ENCODE data around the gene CCDC182.
A peak's percentile ranks its signal among the peaks of the same experiment; 100 is the strongest.

Gene CCDC182

DNA sequence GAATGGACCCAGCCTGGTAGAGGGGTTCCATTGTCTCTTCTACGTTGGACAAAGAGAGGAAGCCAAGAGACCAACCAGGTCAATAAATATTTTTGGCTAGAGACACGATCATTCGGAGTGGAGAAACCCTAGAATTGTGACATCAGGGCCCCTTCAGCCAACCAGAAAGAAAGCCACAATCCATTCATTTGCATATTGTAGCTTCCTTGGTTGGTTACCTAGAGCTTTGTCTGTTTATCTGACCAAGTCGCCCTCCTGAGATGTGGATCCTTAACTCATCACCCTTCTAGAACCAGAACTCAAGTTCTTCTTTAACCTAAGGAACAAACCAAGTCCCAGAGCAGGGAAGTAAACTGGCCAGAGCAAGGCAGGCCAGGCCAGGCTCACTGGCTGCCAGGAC, at the start of gene CCDC182:
Gene CCDC182, minus strand, starts transcription at position 58 of the 400 bp plus-strand sequence. Its CDS starts 27 bp downstream, at position 31.
- no peak for DNase-seq

GRCh38 chr17:57794841-57795240, 49.7 kb upstream of the CCDC182 start:
- DNase-seq, result no peak

- no peak for DNase-seq
These were observed 43.6 kb upstream of the CCDC182 start for GRCh38 chr17:57788725-57789124.

DNA sequence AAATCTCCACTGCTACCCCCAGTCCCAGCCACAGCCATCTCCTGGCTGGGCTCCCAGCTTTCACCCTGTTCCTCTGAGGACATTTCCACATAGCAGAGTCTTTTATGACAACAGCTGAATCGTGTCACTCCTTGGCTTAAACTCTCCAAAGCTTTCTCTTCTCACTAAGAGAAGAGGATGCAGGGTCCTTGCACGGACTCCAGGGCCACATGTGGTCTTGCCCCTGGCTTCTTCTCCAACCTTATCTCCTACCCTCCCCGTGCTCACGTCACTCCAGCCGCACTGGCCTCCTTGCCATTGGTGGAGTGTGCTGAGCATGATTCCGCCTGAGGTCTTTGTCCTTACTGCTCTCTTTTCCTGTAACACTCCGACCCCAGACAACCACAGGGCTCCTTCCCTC, 39.9 kb upstream of the CCDC182 start:
- no peak for DNase-seq

GRCh38 chr17:57784226-57784895, 39.3 kb upstream of the CCDC182 start:
- DNase-seq, result no peak

- DNase-seq, result peak; percentile 61
These were observed 38.2 kb upstream of the CCDC182 start for GRCh38 chr17:57783338-57783742.

DNA sequence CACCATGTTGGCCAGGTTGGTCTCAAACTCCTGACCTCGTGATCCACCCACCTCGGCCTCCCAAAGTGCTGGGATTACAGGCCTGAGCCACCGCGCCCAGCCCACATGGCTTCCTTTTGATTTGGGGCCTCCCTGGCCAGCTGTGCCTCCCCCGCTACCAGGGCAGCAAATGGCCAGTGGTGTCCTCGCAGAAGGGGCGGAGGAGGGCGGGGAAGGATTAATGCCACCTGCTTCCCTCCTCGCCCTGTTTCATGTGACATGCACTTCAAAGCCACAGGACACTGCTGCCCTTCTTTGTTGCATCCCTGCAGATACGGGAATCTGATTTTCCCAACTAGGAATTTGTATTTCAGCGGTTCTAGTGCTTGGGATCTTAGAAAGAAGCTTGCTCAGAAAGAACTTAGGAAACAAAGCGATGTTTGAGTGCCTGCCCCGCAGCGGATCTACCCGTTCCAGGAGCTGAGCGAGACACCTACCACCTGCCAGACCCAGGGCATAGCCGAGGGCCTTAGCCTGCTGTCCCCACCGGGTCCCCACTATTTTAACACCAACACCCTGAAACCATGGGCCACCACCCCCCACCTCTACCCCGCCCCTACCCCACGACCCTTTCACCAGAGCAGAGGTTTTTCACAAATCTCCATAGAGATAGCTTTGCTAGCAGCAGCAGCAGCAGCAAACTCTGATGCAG, 37.7 kb upstream of the CCDC182 start:
- no peak for DNase-seq

- no peak for DNase-seq
These were observed 37.0 kb upstream of the CCDC182 start for GRCh38 chr17:57782062-57782490.

DNA sequence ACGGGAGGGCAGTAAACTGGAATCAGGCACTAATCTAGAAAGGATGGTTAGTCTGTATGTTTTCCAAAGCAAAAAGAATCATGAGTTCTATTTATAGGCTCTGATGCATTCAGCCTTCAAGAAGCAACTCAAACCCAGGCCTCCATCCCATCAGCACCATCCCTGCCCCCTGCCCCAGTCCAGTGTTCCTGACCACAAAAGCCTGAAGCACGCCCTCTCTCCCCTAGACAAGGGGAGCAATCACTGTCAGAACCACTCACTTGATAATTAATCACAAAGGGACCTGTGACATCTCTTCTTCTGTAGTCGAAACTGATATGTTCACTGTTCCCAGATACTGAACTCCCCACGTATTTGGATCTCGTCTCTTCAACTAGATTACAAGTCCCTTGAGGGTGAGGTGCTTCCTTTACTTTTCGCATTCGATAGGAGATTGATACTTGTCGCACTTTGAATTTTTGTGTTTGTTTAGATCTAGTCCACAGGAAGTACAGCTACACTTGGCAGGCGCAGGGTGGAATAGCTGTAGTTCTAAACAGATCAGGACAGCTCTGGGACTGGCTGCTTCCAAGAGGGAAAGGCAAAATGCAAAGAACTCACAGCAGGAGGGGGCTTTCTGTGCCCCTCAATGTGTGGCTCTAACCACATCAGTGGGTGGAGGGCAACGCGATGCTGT, 36.4 kb upstream of the CCDC182 start:
- DNase-seq, result no peak

GRCh38 chr17:57779706-57780105, 34.6 kb upstream of the CCDC182 start:
- no peak for DNase-seq

GRCh38 chr17:57778306-57778705, 33.2 kb upstream of the CCDC182 start:
- DNase-seq, result no peak

DNA sequence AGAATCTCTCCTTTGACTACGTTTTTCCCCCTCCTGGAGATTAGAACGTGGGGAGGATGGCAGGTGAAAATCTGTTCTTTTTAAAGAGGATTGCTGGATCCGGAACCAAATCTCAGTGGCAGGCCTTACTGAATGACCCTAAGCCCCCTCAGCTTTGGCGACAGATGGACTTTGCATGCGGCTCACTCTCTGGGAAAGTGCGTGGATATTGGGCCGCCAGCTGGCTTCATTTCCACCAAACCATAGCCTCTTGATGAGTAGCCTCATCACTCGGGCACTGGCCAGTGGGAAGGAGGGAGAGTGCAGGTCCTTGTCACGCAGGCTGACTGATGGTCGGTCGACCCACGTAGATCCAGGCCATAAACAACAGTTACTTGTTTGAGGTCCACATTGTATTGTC, 31.3 kb upstream of the CCDC182 start:
- no peak for DNase-seq

- DNase-seq, result no peak
These were observed 29.8 kb upstream of the CCDC182 start for GRCh38 chr17:57774872-57775271.

- DNase-seq, result no peak
These were observed 28.5 kb upstream of the CCDC182 start for GRCh38 chr17:57773557-57773956.

DNA sequence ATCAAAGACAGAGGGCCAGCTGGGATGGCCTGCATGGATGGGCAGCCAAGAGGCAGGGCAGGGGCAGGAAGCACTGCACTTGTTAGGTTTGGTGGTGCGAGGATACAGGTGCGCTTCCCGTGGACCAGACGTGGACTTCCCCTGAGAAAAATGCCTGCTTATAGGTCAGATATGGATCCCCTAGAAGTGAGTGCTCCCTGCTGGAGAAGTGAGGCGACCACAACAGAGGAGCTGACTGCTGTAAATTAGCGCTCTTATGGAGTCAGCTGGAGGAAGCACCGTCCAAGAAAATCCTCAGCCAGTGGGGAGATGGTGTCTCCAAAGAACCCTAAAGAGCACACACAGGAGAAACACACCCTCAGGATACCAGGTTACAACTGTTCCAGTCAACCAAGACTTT, 27.7 kb upstream of the CCDC182 start:
- no peak for DNase-seq

- DNase-seq, result no peak
These were observed 22.5 kb upstream of the CCDC182 start for GRCh38 chr17:57767561-57767960.

- no peak for DNase-seq
These were observed 21.3 kb upstream of the CCDC182 start for GRCh38 chr17:57766318-57766943.

- no peak for DNase-seq
These were observed 17.6 kb upstream of the CCDC182 start for GRCh38 chr17:57762452-57763395.

- no peak for DNase-seq
These were observed 16.8 kb upstream of the CCDC182 start for GRCh38 chr17:57761887-57762286.

DNA sequence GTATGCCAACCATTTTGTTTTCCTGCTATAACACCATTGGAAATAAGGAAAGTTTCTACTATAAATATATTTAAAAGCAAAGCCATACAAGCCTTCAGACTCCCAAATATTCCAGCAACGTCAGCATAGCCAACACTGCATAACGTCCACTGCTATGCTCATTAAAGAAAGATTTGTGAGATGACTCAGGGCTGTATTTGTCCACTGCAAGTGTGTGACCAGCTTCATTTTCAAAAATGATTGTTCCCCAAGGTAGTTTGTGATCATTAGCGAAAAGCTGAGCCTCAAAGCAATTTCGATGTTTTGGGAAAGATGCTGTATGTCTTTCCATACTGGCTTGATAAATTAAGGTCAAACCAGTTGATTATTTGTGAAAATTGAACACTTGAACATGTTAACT, 14.9 kb upstream of the CCDC182 start:
- DNase-seq, result no peak

GRCh38 chr17:57758654-57759053, 13.6 kb upstream of the CCDC182 start:
- DNase-seq, result no peak

DNA sequence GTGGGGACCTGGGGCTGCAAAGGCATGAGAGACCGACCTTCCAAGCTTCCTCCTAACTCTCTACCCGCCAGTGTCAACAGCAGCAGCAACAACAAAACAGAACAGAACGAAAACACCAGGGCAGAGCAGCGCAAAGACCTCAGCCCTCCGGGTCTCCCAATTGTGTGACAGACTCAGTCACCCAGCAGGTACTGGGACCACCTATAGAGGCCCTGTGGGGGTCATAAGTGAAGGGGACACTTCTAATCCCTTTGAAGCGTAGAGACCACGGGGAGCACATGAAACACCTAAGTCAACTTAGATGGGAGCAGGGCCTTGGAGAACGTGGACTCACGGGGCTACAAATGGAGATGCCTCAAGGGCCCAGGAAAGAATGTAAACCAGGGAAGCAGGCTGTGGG, 12.6 kb upstream of the CCDC182 start:
- DNase-seq, result no peak
